Keratinocyte (primary cell): ENCODE results near the gene MAP3K9.

Source experiments
- CTCF ChIP-seq, 3 experiments: IDR thresholded peaks in 1 of 3; conservative IDR thresholded peaks in 1 of 3; optimal IDR thresholded peaks in 1 of 3; 2 replicates in 2 of 3; 3 replicates in 1 of 3; pipeline versions ENCODE3 to v1.5.1; 2011; ENCODE audit warnings: low read length in 3 of 3, mild to moderate bottlenecking in 3 of 3, moderate library complexity in 2 of 3, control low read depth in 1 of 3, inconsistent platforms in 1 of 3; ENCODE audit not compliant: insufficient read depth in 2 of 3; ENCODE audit errors: extremely low read depth in 1 of 3
- EZH2 ChIP-seq: IDR thresholded peaks from one replicate; pipeline ENCODE4 v1.6.1; 2012; ENCODE audit warnings: inconsistent platforms, mild to moderate bottlenecking, low read length, moderate library complexity

GRCh38 chr14:70713511-70713916 is 95.8 kb downstream of the MAP3K9 start:
- TF ChIP-seq CTCF (optimal IDR thresholded peaks at IDR 0.05 in 1 of 3, IDR thresholded peaks at IDR 0.05 in 1 of 3, conservative IDR thresholded peaks at IDR 0.05 in 1 of 3; ENCODE audit: extremely low read depth in 1 of 3, insufficient read depth in 2 of 3, low read length in 3 of 3) (no peak), EZH2 (no peak)
